Pons (tissue), 1 donor: ENCODE data around the gene PRSS8.
"Not testable (repeated sequence)": the region's sequence is repeated elsewhere in the genome, so short reads cannot be mapped to it uniquely, and the experiment has no call there.

Source experiments
- DNase-seq: peaks from one replicate; pipeline ENCODE4 v3.0.0-alpha.2; 2016; ENCODE audit warnings: low spot score

The PRSS8 gene

GRCh38 chr16:31144418-31144817, 8.9 kb upstream of the PRSS8 start:
- DNase-seq: not testable (repeated sequence)

GRCh38 chr16:31143694-31144148, 8.2 kb upstream of the PRSS8 start:
- no peak for DNase-seq

GRCh38 chr16:31143011-31143693, 7.6 kb upstream of the PRSS8 start:
- no peak for DNase-seq

- peak; percentile 97 for DNase-seq
Observed at GRCh38 chr16:31142109-31143010, 6.8 kb upstream of the PRSS8 start.

- no peak for DNase-seq
Observed at GRCh38 chr16:31141489-31142108, 6.1 kb upstream of the PRSS8 start.

- not testable (repeated sequence) for DNase-seq
Observed at GRCh38 chr16:31141071-31141469, 5.5 kb upstream of the PRSS8 start.

GRCh38 chr16:31138621-31139578, 3.4 kb upstream of the PRSS8 start:
- no peak for DNase-seq

GRCh38 chr16:31136822-31137499, 1.4 kb upstream of the PRSS8 start:
- DNase-seq: not testable (repeated sequence)

GRCh38 chr16:31136287-31136662, 748 bp upstream of the PRSS8 start:
- DNase-seq: no peak

GRCh38 chr16:31134625-31135534, 647 bp downstream of the PRSS8 start:
- DNase-seq: no peak

GRCh38 chr16:31134091-31134571, 1.4 kb downstream of the PRSS8 start:
- DNase-seq: peak; percentile 39

GRCh38 chr16:31133046-31133501, 2.5 kb downstream of the PRSS8 start:
- DNase-seq: no peak

- no peak for DNase-seq
Observed at GRCh38 chr16:31132303-31132979, 3.1 kb downstream of the PRSS8 start.

- no peak for DNase-seq
Observed at GRCh38 chr16:31131841-31132271, 3.7 kb downstream of the PRSS8 start.

- DNase-seq: no peak
Observed at GRCh38 chr16:31131416-31131815, 4.1 kb downstream of the PRSS8 start.

- DNase-seq: no peak
Observed at GRCh38 chr16:31130899-31131298, 4.6 kb downstream of the PRSS8 start.

- no peak for DNase-seq
Observed at GRCh38 chr16:31130336-31130891, 5.1 kb downstream of the PRSS8 start.

- DNase-seq: peak; percentile 37
Observed at GRCh38 chr16:31129568-31130335, 5.8 kb downstream of the PRSS8 start.
